GM23338 (cell line): ENCODE data around the gene AGAP1. TPM values are rescaled to one million over a fixed set of nuclear protein-coding genes. Genes with fewer than 3 reads are reported as not detected.

Source experiments
- ATAC-seq: fragments of 200-7000 bp; cut with Tn5 transposase; 3 replicates; pipeline ENCODE4 v1.9.1; 2020
- DNase-seq: peaks from one replicate; pipeline ENCODE4 v3.0.0-alpha.2; 2015; ENCODE audit warnings: low spot score
- H2AFZ ChIP-seq: fragments of 200-600 bp; sonication (generic); 2 replicates; pipeline ENCODE4 v1.8.0; 2016; ENCODE audit warnings: antibody characterized with exemption, mild to moderate bottlenecking, moderate library complexity
- H3F3A ChIP-seq: fragments of 200-600 bp; sonication (generic); replicated peaks from 2 replicates; pipeline ENCODE4 v1.8.0; 2017; ENCODE audit warnings: antibody characterized with exemption, mixed run types, low read depth
- H3K27ac ChIP-seq: fragments of 200-600 bp; sonication (generic); 2 replicates; pipeline ENCODE4 v1.6.1; 2016; ENCODE audit warnings: low read depth
- H3K27me3 ChIP-seq: fragments of 200-600 bp; sonication (generic); 2 replicates; pipeline ENCODE4 v1.8.0; 2016; ENCODE audit warnings: mild to moderate bottlenecking, mixed run types, moderate library complexity; ENCODE audit not compliant: insufficient read depth
- H3K36me3 ChIP-seq: fragments of 200-600 bp; sonication (generic); 2 replicates; pipeline ENCODE4 v1.8.0; 2016; ENCODE audit warnings: mild to moderate bottlenecking; ENCODE audit not compliant: insufficient read depth
- H3K4me1 ChIP-seq: fragments of 200-600 bp; sonication (generic); 2 replicates; pipeline ENCODE4 v1.8.0; 2016; ENCODE audit warnings: mild to moderate bottlenecking, moderate library complexity; ENCODE audit not compliant: insufficient read depth
- H3K4me2 ChIP-seq: fragments of 200-600 bp; sonication (generic); 2 replicates; pipeline ENCODE4 v1.7.1; 2017; ENCODE audit warnings: mixed run types
- H3K4me3 ChIP-seq: fragments of 200-600 bp; sonication (generic); 2 replicates; pipeline ENCODE4 v1.6.1; 2016; ENCODE audit warnings: mixed run types
- H3K79me2 ChIP-seq: fragments of 200-600 bp; sonication (generic); replicated peaks from 2 replicates; pipeline ENCODE4 v1.8.0; 2017; ENCODE audit warnings: mild to moderate bottlenecking; ENCODE audit not compliant: insufficient read depth
- H3K9me2 ChIP-seq: fragments of 200-600 bp; sonication (generic); 2 replicates; pipeline ENCODE4 v1.8.0; 2017; ENCODE audit not compliant: insufficient read depth
- H4K20me1 ChIP-seq: fragments of 200-600 bp; sonication (generic); replicated peaks from 2 replicates; pipeline ENCODE4 v1.8.0; 2017; ENCODE audit warnings: mild to moderate bottlenecking; ENCODE audit not compliant: insufficient read depth
- H3K27ac Mint-ChIP-seq: 2 replicates; pipeline ENCODE4 v1.8.0; 2020; ENCODE audit warnings: inconsistent platforms, mild to moderate bottlenecking, moderate library complexity, mixed read lengths
- H3K27me3 Mint-ChIP-seq: 3 replicates; pipeline ENCODE4 v1.8.0; 2022; ENCODE audit warnings: low read depth, mild to moderate bottlenecking, moderate library complexity, mixed read lengths, inconsistent platforms; ENCODE audit not compliant: insufficient read depth, poor library complexity
- H3K36me3 Mint-ChIP-seq: 3 replicates; pipeline ENCODE4 v1.8.0; 2021; ENCODE audit warnings: low read depth, mild to moderate bottlenecking, inconsistent platforms, moderate library complexity, mixed read lengths
- H3K4me1 Mint-ChIP-seq: 3 replicates; pipeline ENCODE4 v1.8.0; 2020; ENCODE audit warnings: mild to moderate bottlenecking, inconsistent platforms, mixed read lengths
- H3K4me3 Mint-ChIP-seq: 3 replicates; pipeline ENCODE4 v1.8.0; 2021; ENCODE audit warnings: moderate library complexity, mild to moderate bottlenecking, inconsistent platforms, mixed read lengths
- H3K9me3 Mint-ChIP-seq: 3 replicates; pipeline ENCODE4 v1.8.0; 2020; ENCODE audit warnings: moderate library complexity, mild to moderate bottlenecking, inconsistent platforms, mixed read lengths
- CREB1 ChIP-seq: fragments of 250-450 bp; sonication (Bioruptor Pico); IDR thresholded peaks from 2 replicates; pipeline ENCODE4 v1.5.0; 2020; ENCODE audit warnings: low read depth, mild to moderate bottlenecking, moderate library complexity
- EZH2 ChIP-seq: fragments of 200-600 bp; sonication (generic); IDR thresholded peaks from one replicate; pipeline ENCODE4 v1.8.0; 2017; ENCODE audit warnings: antibody characterized with exemption, mild to moderate bottlenecking, low read depth; ENCODE audit not compliant: unreplicated experiment
- EZH2phosphoT487 ChIP-seq: fragments of 200-600 bp; sonication (generic); IDR thresholded peaks from one replicate; pipeline ENCODE4 v1.8.1; 2018; ENCODE audit warnings: antibody characterized with exemption; ENCODE audit not compliant: unreplicated experiment
- JUNB ChIP-seq: IDR thresholded peaks from one replicate; pipeline ENCODE4 v1.6.1; 2016; ENCODE audit warnings: antibody characterized with exemption; ENCODE audit not compliant: unreplicated experiment
- NANOG ChIP-seq: IDR thresholded peaks from 2 replicates; pipeline ENCODE4 v1.6.1; 2016; ENCODE audit warnings: antibody characterized with exemption, borderline replicate concordance
- POLR2AphosphoS5 ChIP-seq: IDR thresholded peaks from 2 replicates; pipeline ENCODE4 v1.6.1; 2016; ENCODE audit warnings: antibody characterized with exemption, low read depth
- STAT1 ChIP-seq: IDR thresholded peaks from one replicate; pipeline ENCODE4 v1.6.1; 2016; ENCODE audit warnings: antibody characterized with exemption; ENCODE audit not compliant: unreplicated experiment
- ZNF114 ChIP-seq: fragments of 250-450 bp; sonication (Bioruptor Pico); IDR thresholded peaks from 2 replicates; pipeline ENCODE4 v1.5.0; 2020; ENCODE audit warnings: mild to moderate bottlenecking, moderate library complexity
- ZNF331 ChIP-seq: fragments of 250-450 bp; sonication (Bioruptor Pico); IDR thresholded peaks from 2 replicates; pipeline ENCODE4 v1.5.0; 2020; ENCODE audit warnings: low read depth, mild to moderate bottlenecking, moderate library complexity
- polyA plus RNA-seq: library from polyadenylated mRNA; unstranded; fragments of >200 nt; fragmentation: Nextera tagmentation; extraction: Ambion mirVana; gene quantifications from 2 replicates; pipeline ENCODE4 v1.2.1, GENCODE V29; 2016
- total RNA-seq: library from RNA; depleted of rRNA; stranded (reverse); fragments of >200 nt; shearing (Covaris generic); gene quantifications from 2 replicates; pipeline ENCODE4 v1.2.3, GENCODE V29; 2014
- TF ChIP-seq, protein P1 (sequence below), 2 experiments: fragments of 200-600 bp in 1 of 2; sonication (generic) in 1 of 2; conservative IDR thresholded peaks; 2 replicates each; pipeline versions ENCODE4 v1.5.1 to v1.6.1; 2016 to 2017; ENCODE audit warnings: antibody characterized with exemption in 2 of 2, low read depth in 2 of 2, mild to moderate bottlenecking in 2 of 2, moderate library complexity in 1 of 2
- TF ChIP-seq, protein P2 (sequence below): fragments of 250-450 bp; sonication (Bioruptor Pico); IDR thresholded peaks from 2 replicates; pipeline ENCODE4 v1.5.0; 2020; ENCODE audit warnings: mild to moderate bottlenecking, moderate library complexity
- TF ChIP-seq, protein P3 (sequence below): IDR thresholded peaks from one replicate; pipeline ENCODE4 v1.6.1; 2018; ENCODE audit warnings: antibody characterized with exemption; ENCODE audit not compliant: unreplicated experiment
- TF ChIP-seq, protein P4 (sequence below): IDR thresholded peaks from 2 replicates; pipeline ENCODE4 v1.6.1; 2016; ENCODE audit warnings: antibody characterized with exemption

AGAP1 gene
- total and polyA plus RNA-seq, 2 experiments from 2014 or later: 13.3 to 27.9 TPM

DNA sequence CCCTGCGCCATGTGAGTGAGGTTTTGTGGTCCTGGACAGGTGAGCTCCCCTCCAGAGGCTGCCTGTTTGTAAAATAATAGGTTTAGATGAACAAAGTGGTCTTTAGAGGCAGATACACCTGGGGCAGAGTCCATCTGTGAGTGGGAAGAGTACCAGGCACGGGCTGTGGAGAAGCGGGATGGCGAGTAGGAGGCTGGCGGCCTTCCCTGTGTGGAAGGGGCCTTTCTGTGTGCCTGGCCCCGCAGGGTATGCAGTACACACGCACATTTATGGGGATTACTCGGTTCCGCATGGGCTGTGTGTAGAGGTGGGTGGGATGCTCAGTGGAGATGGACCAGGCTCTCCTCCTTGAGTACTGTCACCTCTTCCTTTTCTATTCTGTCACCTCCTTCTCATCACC lies 64.1 kb downstream of the AGAP1 start:
- no peak overlapping the region for H2AFZ ChIP-seq
- DNase-seq (no peak), ATAC-seq (no peak)
- Mint-ChIP-seq H3K36me3 (no peaks in the 10 kb centered on the region), H3K4me1 (peaks cover 44% of the 10 kb centered on the region), H3K4me3 (no peak overlapping the region), H3K27ac (no peak overlapping the region), H3K9me3 (no peaks in the 10 kb centered on the region), H3K27me3 (peaks cover 18% of the 10 kb centered on the region)
- H3K27me3 ChIP-seq: no peaks in the 10 kb centered on the region
- H3K4me2 ChIP-seq: no peak overlapping the region
- H3K4me1 ChIP-seq: peaks cover 23% of the 10 kb centered on the region
- no peaks in the 10 kb centered on the region; the same call in 1 of the 2 replicates for H3K36me3 ChIP-seq
- peaks cover 8% of the 10 kb centered on the region for H4K20me1 ChIP-seq
- no peaks in the 10 kb centered on the region for H3F3A ChIP-seq
- H3K27ac ChIP-seq: no peak overlapping the region
- TF ChIP-seq NANOG (no peak), ZNF331 (CRISPR knock-in tag) (no peak), POLR2AphosphoS5 (no peak), CREB1 (no peak), EZH2 (no peak), JUNB (no peak), EZH2phosphoT487 (no peak), STAT1 (no peak), ZNF114 (CRISPR knock-in tag) (no peak)
- TF ChIP-seq, protein P1, sequence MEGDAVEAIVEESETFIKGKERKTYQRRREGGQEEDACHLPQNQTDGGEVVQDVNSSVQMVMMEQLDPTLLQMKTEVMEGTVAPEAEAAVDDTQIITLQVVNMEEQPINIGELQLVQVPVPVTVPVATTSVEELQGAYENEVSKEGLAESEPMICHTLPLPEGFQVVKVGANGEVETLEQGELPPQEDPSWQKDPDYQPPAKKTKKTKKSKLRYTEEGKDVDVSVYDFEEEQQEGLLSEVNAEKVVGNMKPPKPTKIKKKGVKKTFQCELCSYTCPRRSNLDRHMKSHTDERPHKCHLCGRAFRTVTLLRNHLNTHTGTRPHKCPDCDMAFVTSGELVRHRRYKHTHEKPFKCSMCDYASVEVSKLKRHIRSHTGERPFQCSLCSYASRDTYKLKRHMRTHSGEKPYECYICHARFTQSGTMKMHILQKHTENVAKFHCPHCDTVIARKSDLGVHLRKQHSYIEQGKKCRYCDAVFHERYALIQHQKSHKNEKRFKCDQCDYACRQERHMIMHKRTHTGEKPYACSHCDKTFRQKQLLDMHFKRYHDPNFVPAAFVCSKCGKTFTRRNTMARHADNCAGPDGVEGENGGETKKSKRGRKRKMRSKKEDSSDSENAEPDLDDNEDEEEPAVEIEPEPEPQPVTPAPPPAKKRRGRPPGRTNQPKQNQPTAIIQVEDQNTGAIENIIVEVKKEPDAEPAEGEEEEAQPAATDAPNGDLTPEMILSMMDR (conservative IDR thresholded peaks at IDR 0.05; ENCODE audit: low read depth in 2 of 2): no peak
- TF ChIP-seq, protein P2, sequence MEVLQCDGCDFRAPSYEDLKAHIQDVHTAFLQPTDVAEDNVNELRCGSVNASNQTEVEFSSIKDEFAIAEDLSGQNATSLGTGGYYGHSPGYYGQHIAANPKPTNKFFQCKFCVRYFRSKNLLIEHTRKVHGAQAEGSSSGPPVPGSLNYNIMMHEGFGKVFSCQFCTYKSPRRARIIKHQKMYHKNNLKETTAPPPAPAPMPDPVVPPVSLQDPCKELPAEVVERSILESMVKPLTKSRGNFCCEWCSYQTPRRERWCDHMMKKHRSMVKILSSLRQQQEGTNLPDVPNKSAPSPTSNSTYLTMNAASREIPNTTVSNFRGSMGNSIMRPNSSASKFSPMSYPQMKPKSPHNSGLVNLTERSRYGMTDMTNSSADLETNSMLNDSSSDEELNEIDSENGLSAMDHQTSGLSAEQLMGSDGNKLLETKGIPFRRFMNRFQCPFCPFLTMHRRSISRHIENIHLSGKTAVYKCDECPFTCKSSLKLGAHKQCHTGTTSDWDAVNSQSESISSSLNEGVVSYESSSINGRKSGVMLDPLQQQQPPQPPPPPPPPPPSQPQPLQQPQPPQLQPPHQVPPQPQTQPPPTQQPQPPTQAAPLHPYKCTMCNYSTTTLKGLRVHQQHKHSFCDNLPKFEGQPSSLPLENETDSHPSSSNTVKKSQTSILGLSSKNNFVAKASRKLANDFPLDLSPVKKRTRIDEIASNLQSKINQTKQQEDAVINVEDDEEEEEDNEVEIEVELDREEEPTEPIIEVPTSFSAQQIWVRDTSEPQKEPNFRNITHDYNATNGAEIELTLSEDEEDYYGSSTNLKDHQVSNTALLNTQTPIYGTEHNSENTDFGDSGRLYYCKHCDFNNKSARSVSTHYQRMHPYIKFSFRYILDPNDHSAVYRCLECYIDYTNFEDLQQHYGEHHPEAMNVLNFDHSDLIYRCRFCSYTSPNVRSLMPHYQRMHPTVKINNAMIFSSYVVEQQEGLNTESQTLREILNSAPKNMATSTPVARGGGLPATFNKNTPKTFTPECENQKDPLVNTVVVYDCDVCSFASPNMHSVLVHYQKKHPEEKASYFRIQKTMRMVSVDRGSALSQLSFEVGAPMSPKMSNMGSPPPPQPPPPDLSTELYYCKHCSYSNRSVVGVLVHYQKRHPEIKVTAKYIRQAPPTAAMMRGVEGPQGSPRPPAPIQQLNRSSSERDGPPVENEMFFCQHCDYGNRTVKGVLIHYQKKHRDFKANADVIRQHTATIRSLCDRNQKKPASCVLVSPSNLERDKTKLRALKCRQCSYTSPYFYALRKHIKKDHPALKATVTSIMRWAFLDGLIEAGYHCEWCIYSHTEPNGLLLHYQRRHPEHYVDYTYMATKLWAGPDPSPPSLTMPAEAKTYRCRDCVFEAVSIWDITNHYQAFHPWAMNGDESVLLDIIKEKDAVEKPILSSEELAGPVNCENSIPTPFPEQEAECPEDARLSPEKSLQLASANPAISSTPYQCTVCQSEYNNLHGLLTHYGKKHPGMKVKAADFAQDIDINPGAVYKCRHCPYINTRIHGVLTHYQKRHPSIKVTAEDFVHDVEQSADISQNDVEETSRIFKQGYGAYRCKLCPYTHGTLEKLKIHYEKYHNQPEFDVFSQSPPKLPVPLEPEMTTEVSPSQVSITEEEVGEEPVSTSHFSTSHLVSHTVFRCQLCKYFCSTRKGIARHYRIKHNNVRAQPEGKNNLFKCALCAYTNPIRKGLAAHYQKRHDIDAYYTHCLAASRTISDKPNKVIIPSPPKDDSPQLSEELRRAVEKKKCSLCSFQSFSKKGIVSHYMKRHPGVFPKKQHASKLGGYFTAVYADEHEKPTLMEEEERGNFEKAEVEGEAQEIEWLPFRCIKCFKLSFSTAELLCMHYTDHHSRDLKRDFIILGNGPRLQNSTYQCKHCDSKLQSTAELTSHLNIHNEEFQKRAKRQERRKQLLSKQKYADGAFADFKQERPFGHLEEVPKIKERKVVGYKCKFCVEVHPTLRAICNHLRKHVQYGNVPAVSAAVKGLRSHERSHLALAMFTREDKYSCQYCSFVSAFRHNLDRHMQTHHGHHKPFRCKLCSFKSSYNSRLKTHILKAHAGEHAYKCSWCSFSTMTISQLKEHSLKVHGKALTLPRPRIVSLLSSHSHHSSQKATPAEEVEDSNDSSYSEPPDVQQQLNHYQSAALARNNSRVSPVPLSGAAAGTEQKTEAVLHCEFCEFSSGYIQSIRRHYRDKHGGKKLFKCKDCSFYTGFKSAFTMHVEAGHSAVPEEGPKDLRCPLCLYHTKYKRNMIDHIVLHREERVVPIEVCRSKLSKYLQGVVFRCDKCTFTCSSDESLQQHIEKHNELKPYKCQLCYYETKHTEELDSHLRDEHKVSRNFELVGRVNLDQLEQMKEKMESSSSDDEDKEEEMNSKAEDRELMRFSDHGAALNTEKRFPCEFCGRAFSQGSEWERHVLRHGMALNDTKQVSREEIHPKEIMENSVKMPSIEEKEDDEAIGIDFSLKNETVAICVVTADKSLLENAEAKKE: no peak
- TF ChIP-seq, protein P3, sequence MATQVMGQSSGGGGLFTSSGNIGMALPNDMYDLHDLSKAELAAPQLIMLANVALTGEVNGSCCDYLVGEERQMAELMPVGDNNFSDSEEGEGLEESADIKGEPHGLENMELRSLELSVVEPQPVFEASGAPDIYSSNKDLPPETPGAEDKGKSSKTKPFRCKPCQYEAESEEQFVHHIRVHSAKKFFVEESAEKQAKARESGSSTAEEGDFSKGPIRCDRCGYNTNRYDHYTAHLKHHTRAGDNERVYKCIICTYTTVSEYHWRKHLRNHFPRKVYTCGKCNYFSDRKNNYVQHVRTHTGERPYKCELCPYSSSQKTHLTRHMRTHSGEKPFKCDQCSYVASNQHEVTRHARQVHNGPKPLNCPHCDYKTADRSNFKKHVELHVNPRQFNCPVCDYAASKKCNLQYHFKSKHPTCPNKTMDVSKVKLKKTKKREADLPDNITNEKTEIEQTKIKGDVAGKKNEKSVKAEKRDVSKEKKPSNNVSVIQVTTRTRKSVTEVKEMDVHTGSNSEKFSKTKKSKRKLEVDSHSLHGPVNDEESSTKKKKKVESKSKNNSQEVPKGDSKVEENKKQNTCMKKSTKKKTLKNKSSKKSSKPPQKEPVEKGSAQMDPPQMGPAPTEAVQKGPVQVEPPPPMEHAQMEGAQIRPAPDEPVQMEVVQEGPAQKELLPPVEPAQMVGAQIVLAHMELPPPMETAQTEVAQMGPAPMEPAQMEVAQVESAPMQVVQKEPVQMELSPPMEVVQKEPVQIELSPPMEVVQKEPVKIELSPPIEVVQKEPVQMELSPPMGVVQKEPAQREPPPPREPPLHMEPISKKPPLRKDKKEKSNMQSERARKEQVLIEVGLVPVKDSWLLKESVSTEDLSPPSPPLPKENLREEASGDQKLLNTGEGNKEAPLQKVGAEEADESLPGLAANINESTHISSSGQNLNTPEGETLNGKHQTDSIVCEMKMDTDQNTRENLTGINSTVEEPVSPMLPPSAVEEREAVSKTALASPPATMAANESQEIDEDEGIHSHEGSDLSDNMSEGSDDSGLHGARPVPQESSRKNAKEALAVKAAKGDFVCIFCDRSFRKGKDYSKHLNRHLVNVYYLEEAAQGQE: no peak
- TF ChIP-seq, protein P4, sequence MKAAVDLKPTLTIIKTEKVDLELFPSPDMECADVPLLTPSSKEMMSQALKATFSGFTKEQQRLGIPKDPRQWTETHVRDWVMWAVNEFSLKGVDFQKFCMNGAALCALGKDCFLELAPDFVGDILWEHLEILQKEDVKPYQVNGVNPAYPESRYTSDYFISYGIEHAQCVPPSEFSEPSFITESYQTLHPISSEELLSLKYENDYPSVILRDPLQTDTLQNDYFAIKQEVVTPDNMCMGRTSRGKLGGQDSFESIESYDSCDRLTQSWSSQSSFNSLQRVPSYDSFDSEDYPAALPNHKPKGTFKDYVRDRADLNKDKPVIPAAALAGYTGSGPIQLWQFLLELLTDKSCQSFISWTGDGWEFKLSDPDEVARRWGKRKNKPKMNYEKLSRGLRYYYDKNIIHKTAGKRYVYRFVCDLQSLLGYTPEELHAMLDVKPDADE: no peak
- H3K4me3 ChIP-seq: no peak overlapping the region
- peaks cover 6% of the 10 kb centered on the region; the same call in 1 of the 2 replicates for H3K9me2 ChIP-seq
- H3K79me2 ChIP-seq: peaks cover 100% of the 10 kb centered on the region
